Measurements from ENCODE around the gene SYT9. TPM values are rescaled to one million over a fixed set of nuclear protein-coding genes. Genes with fewer than 3 reads are reported as not detected.

Gene SYT9
- total and polyA plus RNA-seq, 9 of the 15 experiments (the other 6 are each of a cell fraction or from before 2014, with no cell fraction given): 0.01 TPM; not detected in 8

- POLR2A ChIA-PET: interaction anchor here (1.3 kb wide), 1 partner anchor 10 kb away, joined by 3 read pairs; no protein-coding TSS in a partner anchor
Measured at GRCh38 chr11:7469351-7469865, 217.7 kb downstream of the SYT9 start.

More at GRCh38 chr11:7469351-7469865, 217.7 kb downstream of the SYT9 start:
- Histone ChIP-seq H3K79me2 (ENCODE audit: control insufficient read depth, insufficient read depth, low read length) (no peaks in the 10 kb centered on the region), H3K4me3 (no peak overlapping the region), H4K20me1 (replicated peaks; ENCODE audit: control insufficient read depth, insufficient read depth, low read length) (no peaks in the 10 kb centered on the region), H3K36me3 (ENCODE audit: control insufficient read depth, insufficient read depth, low read length) (no peaks in the 10 kb centered on the region), H3K4me1 (replicated peaks in 1 of 2; ENCODE audit: control insufficient read depth in 2 of 2, insufficient read depth in 2 of 2, low read length in 2 of 2) (no peaks in the 10 kb centered on the region), H3K9me1 (ENCODE audit: control insufficient read depth, insufficient read depth, low read length) (no peaks in the 10 kb centered on the region), H3K9ac (ENCODE audit: insufficient read depth in 1 of 2, low read depth in 2 of 2, low read length in 2 of 2) (no peak overlapping the region), H2AFZ (ENCODE audit: low read depth, low read length) (no peak overlapping the region), H3K4me2 (ENCODE audit: insufficient read depth, low read length) (no peak overlapping the region), H3K27ac (ENCODE audit: extremely low read depth, low read depth, low read length) (no peak overlapping the region), H3K9me3 (replicated peaks; ENCODE audit: control insufficient read depth, insufficient read depth, low read depth, low read length) (no peaks in the 10 kb centered on the region), H3K27me3 (ENCODE audit: control insufficient read depth in 2 of 2, insufficient read depth in 2 of 2, low read length in 2 of 2) (peaks cover 0 to 4% of the 10 kb centered on the region in 2 experiments; a peak in 1 of 5 replicates)
- DNase-seq (ENCODE audit: extremely low read depth in 1 of 4, low spot score in 3 of 4): no peak
- ATAC-seq: no peak
- in situ Hi-C loops (cut with MboI): no loop called here
- intact Hi-C loops (cut with micrococcal nuclease): no loop called here
- CTCF ChIA-PET (ENCODE audit: low intra/inter-chr PET ratio): no interaction called here
- WGBS (ENCODE audit: insufficient coverage, low coverage, missing lambda C conversion rate): 0% methylated on average over 3 of the region's 5 CpGs
- no peak for TF ChIP-seq ZBTB5 (IDR thresholded peaks at IDR 0.05)
- TF ChIP-seq ZNF318 (IDR thresholded peaks at IDR 0.05; ENCODE audit: borderline replicate concordance in 1 of 2, low read depth in 1 of 2): no peak
- no TSS peak for BruUV-seq (replicated peaks)
- no peak for FAIRE-seq
